Melanocyte of skin (primary cell): ENCODE results near the gene TBC1D10A. TPM values are rescaled to one million over a fixed set of nuclear protein-coding genes. Genes with fewer than 3 reads are reported as not detected.

ENCODE experiments used
- total RNA-seq, 2 donors: library from RNA; depleted of rRNA; stranded (reverse); fragments of >200 nt; gene quantifications; 2 replicates each; pipeline ENCODE4 v1.2.3, GENCODE V29; 2012

TBC1D10A gene, protein sequence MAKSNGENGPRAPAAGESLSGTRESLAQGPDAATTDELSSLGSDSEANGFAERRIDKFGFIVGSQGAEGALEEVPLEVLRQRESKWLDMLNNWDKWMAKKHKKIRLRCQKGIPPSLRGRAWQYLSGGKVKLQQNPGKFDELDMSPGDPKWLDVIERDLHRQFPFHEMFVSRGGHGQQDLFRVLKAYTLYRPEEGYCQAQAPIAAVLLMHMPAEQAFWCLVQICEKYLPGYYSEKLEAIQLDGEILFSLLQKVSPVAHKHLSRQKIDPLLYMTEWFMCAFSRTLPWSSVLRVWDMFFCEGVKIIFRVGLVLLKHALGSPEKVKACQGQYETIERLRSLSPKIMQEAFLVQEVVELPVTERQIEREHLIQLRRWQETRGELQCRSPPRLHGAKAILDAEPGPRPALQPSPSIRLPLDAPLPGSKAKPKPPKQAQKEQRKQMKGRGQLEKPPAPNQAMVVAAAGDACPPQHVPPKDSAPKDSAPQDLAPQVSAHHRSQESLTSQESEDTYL
- 10 to 100 TPM; 31.0 to 31.6 TPM for total RNA-seq

DNA sequence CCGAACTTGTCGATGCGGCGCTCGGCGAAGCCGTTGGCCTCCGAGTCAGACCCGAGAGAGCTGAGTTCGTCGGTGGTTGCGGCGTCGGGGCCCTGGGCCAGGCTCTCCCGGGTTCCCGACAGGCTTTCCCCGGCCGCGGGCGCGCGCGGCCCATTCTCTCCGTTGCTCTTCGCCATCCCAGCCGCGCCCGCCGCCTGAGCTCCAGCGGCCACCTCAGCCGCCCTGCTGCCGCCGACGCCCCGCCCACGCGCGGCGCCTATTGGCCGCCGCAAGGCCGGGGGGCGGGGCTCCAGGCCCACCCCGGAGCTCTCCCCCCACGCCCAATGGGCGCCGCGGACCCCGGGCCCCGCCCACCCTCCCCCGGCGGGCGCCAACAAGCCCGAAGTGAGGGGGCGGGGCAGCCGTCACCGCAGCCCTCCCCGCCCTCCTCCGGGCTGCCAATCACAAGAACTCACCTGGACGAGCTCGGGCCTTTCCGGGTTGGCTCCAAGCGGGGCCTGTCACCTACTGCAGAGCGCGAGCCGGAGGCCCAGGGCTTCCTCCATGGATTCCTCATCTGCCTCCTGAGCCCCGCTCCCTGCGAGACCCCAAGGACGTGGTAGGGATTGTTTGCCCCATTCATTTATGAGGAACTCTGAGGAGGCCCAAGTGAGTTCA, at the start of gene TBC1D10A:
TSS of gene TBC1D10A (minus strand) at position 236 of the 657 bp plus-strand sequence. CDS start at position 176, 60 bp downstream.

DNA sequence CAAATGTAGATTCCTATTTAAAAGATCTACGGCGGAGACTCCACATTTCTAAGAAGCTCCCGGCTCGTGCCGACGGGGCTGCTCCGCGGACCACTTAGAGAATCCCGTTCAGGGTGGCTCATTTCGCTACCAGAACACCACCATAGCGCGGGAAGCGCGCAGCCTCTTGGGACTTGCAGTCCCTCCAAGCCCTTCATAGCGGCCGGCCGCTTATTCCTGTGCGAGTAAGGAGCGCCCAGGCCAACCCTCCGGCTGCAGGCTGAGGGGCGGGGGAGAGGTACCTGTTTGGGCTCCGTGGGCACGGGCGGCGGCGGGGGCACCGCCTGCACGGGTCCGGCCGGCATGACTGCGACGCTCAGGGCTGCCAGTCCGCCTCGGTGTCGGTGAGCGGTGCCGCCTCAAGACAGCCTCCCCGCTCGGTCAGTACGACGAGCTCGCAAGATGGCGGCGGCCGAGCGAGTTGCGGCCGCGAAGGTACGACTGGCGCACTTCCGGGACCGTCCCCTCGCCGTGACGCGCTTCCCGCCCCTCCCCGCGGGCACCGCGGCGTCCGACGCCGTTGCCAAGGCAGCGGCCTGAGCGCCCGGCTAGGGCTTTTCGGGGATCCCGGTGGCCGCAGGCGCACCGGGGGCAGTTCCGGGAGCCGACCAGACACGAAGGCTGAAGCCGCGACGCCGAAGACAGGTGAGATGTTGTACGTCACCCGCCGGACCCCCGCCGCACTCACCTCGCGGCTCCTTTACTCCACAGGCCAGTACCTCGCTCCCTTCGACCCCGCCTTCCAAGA, 29.9 kb upstream of the TBC1D10A start, which contains the start of the genes CCDC157 and SF3A1:
TSS of gene CCDC157 (plus strand) at position 559 of the 787 bp plus-strand sequence. CDS start 8,994 bp downstream, outside the sequence.
TSS of gene SF3A1 (minus strand) at position 446 of the 787 bp plus-strand sequence. CDS start at position 344, 102 bp downstream.

DNA sequence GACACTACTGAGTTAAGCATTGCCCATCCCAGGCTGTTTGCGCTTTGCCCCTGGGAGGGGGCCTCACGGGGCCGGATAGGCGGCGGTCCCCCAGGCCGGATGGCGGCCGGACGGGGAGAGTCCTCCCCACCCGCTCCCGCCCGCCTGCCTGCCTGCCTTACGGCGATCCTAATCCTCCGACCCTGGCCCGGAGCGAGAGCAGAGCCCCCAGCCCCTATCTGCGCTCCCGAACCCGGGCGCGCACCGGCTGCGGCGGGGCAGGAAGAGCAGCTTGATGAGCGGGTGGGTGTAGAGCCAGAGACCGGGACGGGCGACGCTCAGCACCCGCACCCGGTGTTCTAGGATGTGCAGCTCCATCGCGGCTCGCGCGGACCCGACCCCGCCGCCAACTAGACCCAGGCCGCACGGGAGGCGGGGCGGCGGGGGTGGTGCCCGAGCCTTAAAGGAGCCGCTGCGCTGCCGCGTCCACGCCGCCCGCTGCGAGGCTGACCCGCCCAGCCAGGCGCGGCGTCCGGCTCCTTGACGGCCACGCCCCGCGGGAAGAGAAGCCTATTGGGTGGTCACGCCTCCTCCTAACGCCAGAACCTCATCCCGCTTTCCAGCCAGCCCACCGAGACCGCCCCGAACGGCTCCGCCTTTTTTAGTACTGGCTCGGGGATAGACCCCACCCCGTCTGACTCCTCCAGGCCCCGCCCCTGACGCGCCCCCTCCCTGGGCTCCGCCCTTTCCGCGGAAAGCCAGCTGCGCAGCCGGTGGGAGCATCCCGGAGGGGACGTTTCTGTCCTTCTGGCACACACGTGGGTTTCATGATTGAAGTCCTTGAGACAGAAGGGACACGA, 37.4 kb downstream of the TBC1D10A start, which contains the start of gene CASTOR1:
TSS of gene CASTOR1 (minus strand) at position 365 of the 839 bp plus-strand sequence. CDS start at position 357, 8 bp downstream.

DNA sequence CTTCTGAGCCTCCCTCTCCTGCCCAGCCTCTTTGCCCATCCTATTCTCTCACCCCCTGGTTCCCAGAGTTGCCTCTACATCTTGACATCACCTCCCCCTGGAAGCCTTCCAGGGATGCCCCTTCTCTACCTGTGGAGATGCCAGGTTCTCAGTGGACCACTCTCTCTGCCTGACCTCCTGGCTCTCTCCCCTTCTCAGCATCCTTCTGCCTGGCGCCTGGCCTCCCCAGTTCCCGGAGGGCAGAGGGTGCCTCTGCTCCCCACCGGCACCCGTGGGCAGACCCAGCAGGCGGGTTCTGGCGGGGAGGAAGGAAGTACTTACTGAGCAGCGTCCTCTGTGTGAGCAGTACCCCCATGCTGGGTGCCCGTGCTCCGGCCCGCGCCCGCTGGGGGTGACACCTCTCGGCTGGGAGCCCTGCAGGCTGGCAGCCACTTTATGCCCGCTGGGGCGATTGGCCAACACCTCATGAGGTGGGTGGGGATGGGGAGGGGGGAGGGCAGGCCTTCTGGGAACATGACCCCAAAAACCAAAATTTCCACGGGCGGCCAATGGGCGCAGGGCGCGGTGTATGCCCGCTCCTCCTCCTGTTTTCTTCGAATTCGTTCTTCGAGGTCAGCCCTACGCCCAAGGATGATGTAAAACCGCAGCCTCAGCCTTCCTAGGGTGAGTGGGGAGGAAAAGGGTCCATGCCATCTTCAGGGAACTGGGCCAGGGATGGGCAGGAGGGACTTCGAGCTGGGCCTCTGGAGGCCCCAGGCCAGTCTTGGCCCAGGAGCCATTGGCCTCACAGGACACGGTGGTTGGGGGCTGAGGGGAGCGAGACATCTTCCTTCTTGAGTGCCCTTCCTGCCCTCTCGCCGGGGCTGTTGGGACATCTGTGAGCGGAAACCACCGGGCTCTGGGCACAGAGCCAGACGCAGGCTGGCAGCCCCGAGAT, 60.0 kb downstream of the TBC1D10A start, which contains the start of gene OSM:
TSS of gene OSM (minus strand) at position 407 of the 937 bp plus-strand sequence. CDS start at position 355, 52 bp downstream.

DNA sequence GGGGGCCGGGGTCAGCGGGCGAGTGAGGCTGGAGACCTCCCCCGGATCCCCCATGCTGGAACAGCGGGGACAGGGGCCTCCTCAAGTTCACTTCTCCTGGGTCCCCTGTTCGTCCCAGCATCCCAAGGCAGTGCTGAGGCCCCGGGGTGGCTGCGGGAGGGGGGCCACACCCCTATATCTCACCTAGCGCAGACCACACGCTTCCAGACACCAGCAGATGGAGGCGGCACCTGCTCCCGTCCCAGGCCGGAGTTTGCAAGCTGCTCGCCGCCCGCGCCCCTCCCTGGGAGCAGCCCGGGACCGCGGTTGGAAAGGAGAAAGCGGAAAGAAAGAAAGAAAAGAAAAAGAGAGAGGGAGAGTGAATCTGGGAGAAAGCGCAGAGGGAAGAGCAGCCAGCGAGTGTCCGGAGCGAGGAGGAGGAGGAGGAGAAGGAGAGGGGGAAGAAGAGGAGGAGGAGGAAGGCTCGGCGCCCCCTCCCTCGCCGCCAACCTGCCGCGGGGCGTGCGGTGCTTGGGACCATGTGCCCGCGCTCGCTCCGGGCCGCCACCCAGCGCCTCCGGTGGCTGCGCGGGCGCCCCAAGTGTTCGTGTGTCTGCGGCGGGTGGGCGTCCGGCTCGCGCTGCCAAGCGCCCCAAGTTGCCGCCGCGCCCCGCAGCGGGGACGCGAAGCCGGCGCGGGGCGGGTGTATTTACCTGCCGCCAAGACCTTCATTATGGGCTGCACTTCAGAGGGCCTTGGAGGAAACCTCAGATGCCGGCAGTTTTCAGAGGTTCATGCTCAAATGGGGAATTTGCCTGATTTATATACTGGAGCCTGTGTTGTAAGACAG, 80.5 kb downstream of the TBC1D10A start, which contains the start of gene LIF:
TSS of gene LIF (minus strand) at position 775 of the 829 bp plus-strand sequence. CDS start at position 711, 64 bp downstream.

Other genes with a start within 250 kb of the TBC1D10A start
- not detected for gene HORMAD2, start 246.5 kb downstream of the TBC1D10A start, total RNA-seq
- gene LIF, start 80.2 kb downstream of the TBC1D10A start, total RNA-seq = 1 to 10 TPM in 1 of 2 donors, not detected in 1; 1.4 TPM
- gene OSM, start 60.1 kb downstream of the TBC1D10A start, total RNA-seq = not detected
- 1 to 10 TPM in 1 of 2 donors, under 1 TPM in 1; 1.00 to 1.0 TPM for gene CASTOR1, start 37.4 kb downstream of the TBC1D10A start, total RNA-seq
- 10 to 100 TPM; 28.2 to 50.0 TPM for gene SF3A1, start 30.0 kb upstream of the TBC1D10A start, total RNA-seq
- gene CCDC157, start 30.1 kb upstream of the TBC1D10A start, total RNA-seq = 1 to 10 TPM; 2.3 to 3.4 TPM
- 1 to 10 TPM; 8.3 to 9.3 TPM for gene RNF215, start 60.5 kb upstream of the TBC1D10A start, total RNA-seq
- 1 to 10 TPM; 5.2 to 6.7 TPM for gene SEC14L2, start 70.1 kb upstream of the TBC1D10A start, total RNA-seq
- gene MTFP1, start 98.8 kb upstream of the TBC1D10A start, total RNA-seq = 10 to 100 TPM; 14.8 to 38.0 TPM
- not detected for gene SEC14L3, start 145.1 kb upstream of the TBC1D10A start, total RNA-seq
- gene SEC14L4, start 178.8 kb upstream of the TBC1D10A start, total RNA-seq = under 1 TPM; under 0.01 to 0.33 TPM
- gene SEC14L6, start 219.8 kb upstream of the TBC1D10A start, total RNA-seq = under 1 TPM in 1 of 2 donors, not detected in 1; 0.34 TPM
- under 1 TPM in 1 of 2 donors, not detected in 1; 0.34 TPM for gene GAL3ST1, start 247.7 kb upstream of the TBC1D10A start, total RNA-seq